Glutamatergic neuron (in vitro differentiated cells): ENCODE measurements around the gene OPRL1. TPM values are rescaled to one million over a fixed set of nuclear protein-coding genes. Genes with fewer than 3 reads are reported as not detected.

Experiments used
- DNase-seq: peaks from one replicate; pipeline ENCODE4 v3.0.0; 2022
- H3K27ac Mint-ChIP-seq: one replicate; pipeline ENCODE4 v1.8.0; 2020; ENCODE audit warnings: mild to moderate bottlenecking, mixed read lengths, inconsistent platforms; ENCODE audit not compliant: unreplicated experiment
- H3K27me3 Mint-ChIP-seq: one replicate; pipeline ENCODE4 v1.8.0; 2020; ENCODE audit warnings: mild to moderate bottlenecking, moderate library complexity, mixed read lengths, inconsistent platforms; ENCODE audit not compliant: unreplicated experiment
- H3K36me3 Mint-ChIP-seq: one replicate; pipeline ENCODE4 v1.8.0; 2020; ENCODE audit warnings: mild to moderate bottlenecking, mixed read lengths, inconsistent platforms; ENCODE audit not compliant: unreplicated experiment
- H3K4me1 Mint-ChIP-seq: one replicate; pipeline ENCODE4 v1.8.0; 2020; ENCODE audit warnings: mild to moderate bottlenecking, low read depth, mixed read lengths, inconsistent platforms; ENCODE audit not compliant: unreplicated experiment
- H3K4me3 Mint-ChIP-seq: one replicate; pipeline ENCODE4 v1.8.0; 2020; ENCODE audit warnings: mild to moderate bottlenecking, mixed read lengths, inconsistent platforms; ENCODE audit not compliant: unreplicated experiment
- H3K9me3 Mint-ChIP-seq: one replicate; pipeline ENCODE4 v1.8.0; 2020; ENCODE audit warnings: mild to moderate bottlenecking, moderate library complexity, mixed read lengths, inconsistent platforms; ENCODE audit not compliant: unreplicated experiment
- CTCF ChIP-seq: fragments of 200-600 bp; sonication (generic); IDR thresholded peaks from one replicate; pipeline ENCODE4 v1.5.0; 2021; ENCODE audit not compliant: partially characterized antibody, unreplicated experiment
- total RNA-seq: library from RNA; stranded (reverse); fragmentation: NEBNext Ultra II Directional; extraction: Animal tissue kit (Norgen Biotek cat#: 25700); gene quantifications from one replicate; pipeline ENCODE4 v1.2.1, GENCODE V29; 2021; ENCODE audit not compliant: unreplicated experiment

Gene OPRL1
- total RNA-seq, 1 donor from 2014 or later = 2.9 TPM

- Mint-ChIP-seq H3K4me1 (peaks cover 16% of the 10 kb centered on the region), H3K27ac (no peak overlapping the region), H3K9me3 (peaks cover 2% of the 10 kb centered on the region), H3K27me3 (peaks cover 3% of the 10 kb centered on the region), H3K4me3 (peak overlapping the region; percentile 3), H3K36me3 (no peaks in the 10 kb centered on the region)
- TF ChIP-seq CTCF = no peak
- peak; percentile 3 for DNase-seq
Observed at GRCh38 chr20:64136004-64136710, 56.3 kb downstream of the OPRL1 start.

- Mint-ChIP-seq H3K36me3 (no peaks in the 10 kb centered on the region), H3K9me3 (peaks cover 7% of the 10 kb centered on the region), H3K4me1 (peaks cover 20% of the 10 kb centered on the region), H3K27me3 (peaks cover 6% of the 10 kb centered on the region), H3K27ac (no peak overlapping the region), H3K4me3 (no peak overlapping the region)
- TF ChIP-seq CTCF = no peak
- peak; percentile 11 for DNase-seq
Observed at GRCh38 chr20:64137598-64138031, 57.7 kb downstream of the OPRL1 start.

GRCh38 chr20:64138276-64138815 is 58.5 kb downstream of the OPRL1 start:
- Mint-ChIP-seq H3K36me3 (no peaks in the 10 kb centered on the region), H3K4me1 (peaks cover 20% of the 10 kb centered on the region), H3K27ac (no peak overlapping the region), H3K4me3 (no peak overlapping the region), H3K27me3 (peaks cover 6% of the 10 kb centered on the region), H3K9me3 (peaks cover 7% of the 10 kb centered on the region)
- DNase-seq = peak; percentile 3
- no peak for TF ChIP-seq CTCF

GRCh38 chr20:64139199-64140060 is 59.5 kb downstream of the OPRL1 start:
- no peak for TF ChIP-seq CTCF
- Mint-ChIP-seq H3K9me3 (peaks cover 8% of the 10 kb centered on the region), H3K4me3 (no peak overlapping the region), H3K4me1 (peaks cover 20% of the 10 kb centered on the region), H3K36me3 (peaks cover 3% of the 10 kb centered on the region), H3K27me3 (peaks cover 9% of the 10 kb centered on the region), H3K27ac (no peak overlapping the region)
- DNase-seq = peak; percentile 13
